Mucosa of rectum (tissue), 2 donors: ENCODE data around the gene FNBP1L.

ENCODE experiments used
- H3K27ac ChIP-seq, 2 donors: one replicate each; pipeline ENCODE4 v1.7.0; 2013; ENCODE audit warnings: inconsistent platforms in 2 of 2, low read depth in 2 of 2, low read length in 2 of 2
- H3K27me3 ChIP-seq, 2 donors: one replicate each; pipeline ENCODE4 v1.7.0; 2013; ENCODE audit warnings: low read length in 2 of 2; ENCODE audit not compliant: control insufficient read depth in 2 of 2, insufficient read depth in 2 of 2
- H3K36me3 ChIP-seq, 2 donors: one replicate each; pipeline ENCODE4 v1.7.0; 2013; ENCODE audit warnings: low read length in 2 of 2; ENCODE audit not compliant: control insufficient read depth in 2 of 2, insufficient read depth in 2 of 2
- H3K4me1 ChIP-seq, 2 donors: one replicate each; pipeline ENCODE4 v1.7.0; 2013; ENCODE audit warnings: low read length in 2 of 2, mild to moderate bottlenecking in 1 of 2; ENCODE audit not compliant: control insufficient read depth in 2 of 2, insufficient read depth in 2 of 2
- H3K4me3 ChIP-seq, 2 donors: one replicate each; pipeline ENCODE4 v1.7.0; 2013; ENCODE audit warnings: low read length in 2 of 2
- H3K9ac ChIP-seq, 2 donors: one replicate each; pipeline ENCODE4 v1.7.0; 2013; ENCODE audit warnings: low read length in 2 of 2, low read depth in 1 of 2, mild to moderate bottlenecking in 1 of 2
- H3K9me3 ChIP-seq, 2 donors: one replicate each; pipeline ENCODE4 v1.7.0; 2013; ENCODE audit warnings: low read length in 2 of 2; ENCODE audit not compliant: control insufficient read depth in 2 of 2
- donor health status: healthy.
- donor health status: Normal muscosa, but diverticular disease.

Gene FNBP1L

DNA sequence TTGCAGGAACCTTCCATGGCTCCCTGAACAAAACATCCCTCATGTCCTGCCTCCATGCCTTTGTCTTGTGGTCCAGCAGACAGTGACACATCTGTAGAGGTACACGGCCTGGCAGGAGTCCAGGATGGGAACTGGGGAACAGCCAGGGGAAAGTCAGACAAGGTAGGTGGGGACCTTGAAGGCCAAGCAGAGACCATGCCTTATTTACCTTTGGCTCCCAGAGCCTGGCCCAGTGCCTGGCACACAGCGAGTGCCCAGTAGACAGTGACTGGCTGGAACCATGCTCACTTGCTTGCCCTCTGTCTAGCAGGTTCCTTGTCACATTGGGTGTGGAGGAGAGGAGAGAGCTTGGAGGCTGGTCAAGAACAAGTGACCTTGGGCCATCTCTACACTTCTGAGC lies 152.7 kb downstream of the FNBP1L start:
- H3K4me1 ChIP-seq = peaks cover 0 to 3% of the 10 kb centered on the region in 2 donors
- no peaks in the 10 kb centered on the region for H3K27me3 ChIP-seq
- no peak overlapping the region for H3K27ac ChIP-seq
- H3K9me3 ChIP-seq = no peaks in the 10 kb centered on the region
- no peak overlapping the region for H3K9ac ChIP-seq
- no peak overlapping the region for H3K4me3 ChIP-seq
- H3K36me3 ChIP-seq = peaks cover 5 to 15% of the 10 kb centered on the region in 2 donors

DNA sequence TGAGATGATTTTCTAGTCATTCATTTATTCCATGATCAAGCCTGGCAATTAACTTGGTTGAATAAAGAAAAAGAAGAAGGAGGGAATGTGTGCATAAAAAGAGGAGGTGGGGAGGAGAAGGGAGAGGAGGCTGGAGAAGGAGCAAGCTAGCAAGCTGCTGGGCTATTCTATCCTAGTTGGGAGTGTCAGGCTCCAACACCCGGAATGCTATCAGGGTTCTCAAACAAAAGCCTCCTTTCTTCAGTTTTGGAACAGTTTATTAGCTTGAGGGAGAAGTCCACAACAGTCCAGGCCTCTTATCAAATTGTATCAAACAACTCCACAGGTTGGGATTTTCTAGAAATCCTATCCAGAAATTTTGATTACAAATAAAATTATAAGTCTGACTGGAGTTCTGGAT lies 153.8 kb downstream of the FNBP1L start:
- no peak overlapping the region for H3K9ac ChIP-seq
- H3K27ac ChIP-seq = no peak overlapping the region
- no peak overlapping the region for H3K4me3 ChIP-seq
- peaks cover 0 to 3% of the 10 kb centered on the region in 2 donors for H3K4me1 ChIP-seq
- H3K27me3 ChIP-seq = no peaks in the 10 kb centered on the region
- peaks cover 5 to 13% of the 10 kb centered on the region in 2 donors for H3K36me3 ChIP-seq
- H3K9me3 ChIP-seq = no peaks in the 10 kb centered on the region

DNA sequence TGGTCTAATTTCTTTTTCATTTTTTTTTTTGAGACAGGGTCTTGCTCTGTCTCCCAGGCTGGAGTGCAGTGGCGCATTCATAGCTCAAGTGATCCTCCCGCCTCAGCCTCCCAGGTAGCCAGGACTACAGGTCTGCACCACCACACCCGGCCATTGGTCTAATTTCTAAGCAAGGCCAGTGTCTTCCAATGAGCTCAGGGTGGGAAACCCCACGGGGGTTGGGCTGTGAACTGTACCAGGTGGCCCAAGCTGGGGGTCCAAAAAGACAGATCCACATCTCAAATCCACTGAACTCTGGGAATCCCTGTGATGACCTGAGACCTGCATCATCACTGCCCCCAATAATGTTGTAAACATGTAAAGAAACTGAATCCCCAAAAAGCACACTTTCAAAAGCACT lies 154.2 kb downstream of the FNBP1L start:
- H3K4me1 ChIP-seq = peaks cover 0 to 3% of the 10 kb centered on the region in 2 donors
- H3K9me3 ChIP-seq = no peaks in the 10 kb centered on the region
- no peak overlapping the region for H3K27ac ChIP-seq

DNA sequence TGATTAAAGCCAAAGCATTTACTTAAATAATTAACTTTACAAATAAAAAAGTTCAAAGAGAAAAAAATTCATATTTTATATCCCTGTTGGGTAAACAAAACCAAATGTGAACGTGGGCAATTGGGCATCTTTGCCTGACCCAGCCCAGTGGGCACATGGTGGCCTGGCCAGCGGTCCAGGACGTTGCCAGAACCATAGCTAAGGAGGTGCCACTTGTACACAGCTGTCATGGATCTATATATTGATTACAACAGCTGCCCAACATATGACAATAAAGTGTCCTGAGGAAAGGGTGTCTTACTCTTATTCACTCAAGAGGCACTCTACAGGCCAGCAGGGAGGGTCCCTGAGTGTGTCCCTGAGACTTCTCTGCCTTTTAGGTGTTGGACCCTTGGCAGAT lies 155.2 kb downstream of the FNBP1L start:
- H3K4me3 ChIP-seq = no peak overlapping the region
- no peaks in the 10 kb centered on the region for H3K27me3 ChIP-seq
- peaks cover 5 to 7% of the 10 kb centered on the region in 2 donors for H3K36me3 ChIP-seq
- no peak overlapping the region for H3K27ac ChIP-seq
- no peaks in the 10 kb centered on the region for H3K9me3 ChIP-seq
- H3K4me1 ChIP-seq = no peaks in the 10 kb centered on the region
- no peak overlapping the region for H3K9ac ChIP-seq

More for the DNA sequence above, 154.2 kb downstream of the FNBP1L start:
- no peaks in the 10 kb centered on the region for H3K27me3 ChIP-seq
- H3K9ac ChIP-seq = no peak overlapping the region
- no peak overlapping the region for H3K4me3 ChIP-seq
- H3K36me3 ChIP-seq = peaks cover 5 to 9% of the 10 kb centered on the region in 2 donors

DNA sequence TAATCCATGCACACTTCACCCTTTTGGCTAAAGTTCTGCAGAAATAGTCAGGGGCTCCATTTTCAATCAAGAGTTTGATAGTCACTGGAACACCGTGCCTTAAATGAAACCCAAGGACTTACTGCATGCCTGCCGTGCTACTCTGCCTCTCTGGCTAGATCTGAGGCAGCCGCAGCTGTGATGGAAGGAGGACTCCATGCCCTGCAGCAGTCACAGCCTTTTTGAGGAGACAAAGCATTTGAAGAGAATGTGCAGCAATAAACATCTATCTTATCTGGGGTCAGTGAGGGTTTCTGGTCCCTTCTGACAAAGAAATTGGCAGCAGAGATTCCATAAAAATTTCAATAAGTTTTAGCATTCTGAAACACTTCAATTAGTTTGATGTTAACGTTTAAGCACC lies 155.7 kb downstream of the FNBP1L start:
- Histone ChIP-seq H3K27me3 (no peaks in the 10 kb centered on the region), H3K9me3 (no peaks in the 10 kb centered on the region), H3K9ac (no peak overlapping the region), H3K27ac (no peak overlapping the region), H3K36me3 (peaks cover 5 to 7% of the 10 kb centered on the region in 2 donors), H3K4me1 (no peaks in the 10 kb centered on the region), H3K4me3 (no peak overlapping the region)
